Osteoblast (primary cell): Measurements from ENCODE around the gene LY6G6F. TPM values are rescaled to one million over a fixed set of nuclear protein-coding genes. Genes with fewer than 3 reads are reported as not detected.

Source experiments
- DNase-seq: peaks from one replicate; pipeline ENCODE4 v3.0.0; 2011; ENCODE audit warnings: low spot score, mixed read lengths; ENCODE audit not compliant: insufficient read length; ENCODE audit errors: missing footprints
- H2AFZ ChIP-seq: 2 replicates; pipeline ENCODE4 v1.6.0; 2011; ENCODE audit warnings: mild to moderate bottlenecking, low read length
- H3K27ac ChIP-seq: 2 replicates; pipeline ENCODE4 v1.5.1; 2011; ENCODE audit warnings: mild to moderate bottlenecking, low read depth, low read length, moderate library complexity
- H3K27me3 ChIP-seq: 2 replicates; pipeline ENCODE4 v1.6.0; 2012; ENCODE audit warnings: mild to moderate bottlenecking, control low read depth, inconsistent platforms, low read length, moderate library complexity; ENCODE audit not compliant: insufficient read depth
- H3K36me3 ChIP-seq: 2 replicates; pipeline ENCODE4 v1.5.1; 2011; ENCODE audit warnings: mild to moderate bottlenecking, low read length, control low read depth, moderate library complexity; ENCODE audit not compliant: insufficient read depth
- H3K4me1 ChIP-seq: 2 replicates; pipeline ENCODE4 v1.5.1; 2011; ENCODE audit warnings: mild to moderate bottlenecking, low read length, control low read depth, moderate library complexity; ENCODE audit not compliant: insufficient read depth
- H3K4me2 ChIP-seq: 2 replicates; pipeline ENCODE4 v1.6.0; 2011; ENCODE audit warnings: mild to moderate bottlenecking, low read length; ENCODE audit not compliant: insufficient read depth
- H3K4me3 ChIP-seq: fragments of 200-600 bp; sonication (generic); 3 replicates; pipeline ENCODE4 v1.5.1; 2012; ENCODE audit warnings: mild to moderate bottlenecking, low read length, inconsistent platforms; ENCODE audit not compliant: insufficient read depth
- H3K79me2 ChIP-seq: 2 replicates; pipeline ENCODE4 v1.6.0; 2012; ENCODE audit warnings: mild to moderate bottlenecking, low read length, control low read depth, inconsistent platforms; ENCODE audit not compliant: insufficient read depth
- H3K9me3 ChIP-seq: 2 replicates; pipeline ENCODE4 v1.5.1; 2011; ENCODE audit warnings: low read depth, low read length, control low read depth
- H4K20me1 ChIP-seq: 2 replicates; pipeline ENCODE4 v1.6.0; 2012; ENCODE audit warnings: mild to moderate bottlenecking, low read length, control low read depth; ENCODE audit not compliant: insufficient read depth
- total RNA-seq: library from RNA; depleted of rRNA; stranded (reverse); fragments of >200 nt; gene quantifications from 2 replicates; pipeline ENCODE4 v1.2.3, GENCODE V29; 2012
- TF ChIP-seq, protein P1 (sequence below): IDR thresholded peaks from 2 replicates; pipeline ENCODE4 v1.5.1; 2011; ENCODE audit warnings: mild to moderate bottlenecking, low read depth, low read length, moderate library complexity; ENCODE audit errors: extremely low read depth

Gene LY6G6F
- total RNA-seq, 1 donor, result not detected

DNA sequence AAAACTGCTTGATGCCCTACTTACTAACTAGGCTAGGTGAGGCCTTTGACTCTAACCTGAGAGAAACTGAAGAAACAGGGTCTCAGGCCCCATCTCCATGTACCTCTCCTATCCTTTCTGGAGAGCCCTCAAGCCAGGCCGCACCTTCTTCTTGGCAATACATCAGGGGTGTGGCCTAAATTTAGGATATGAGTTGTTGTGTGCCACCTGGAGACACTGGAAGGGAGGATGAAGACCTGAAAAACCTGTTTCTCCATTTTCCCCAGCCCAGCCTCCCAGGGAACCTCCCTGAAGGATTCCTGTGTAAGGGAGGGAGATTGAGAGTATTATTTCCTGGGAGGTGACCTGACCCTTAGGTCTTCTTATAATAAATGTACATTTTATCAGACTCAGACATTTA lies 11.6 kb downstream of the LY6G6F start:
- no peaks in the 10 kb centered on the region for H3K4me1 ChIP-seq
- no peaks in the 10 kb centered on the region for H4K20me1 ChIP-seq
- no peak overlapping the region for H3K4me2 ChIP-seq

DNA sequence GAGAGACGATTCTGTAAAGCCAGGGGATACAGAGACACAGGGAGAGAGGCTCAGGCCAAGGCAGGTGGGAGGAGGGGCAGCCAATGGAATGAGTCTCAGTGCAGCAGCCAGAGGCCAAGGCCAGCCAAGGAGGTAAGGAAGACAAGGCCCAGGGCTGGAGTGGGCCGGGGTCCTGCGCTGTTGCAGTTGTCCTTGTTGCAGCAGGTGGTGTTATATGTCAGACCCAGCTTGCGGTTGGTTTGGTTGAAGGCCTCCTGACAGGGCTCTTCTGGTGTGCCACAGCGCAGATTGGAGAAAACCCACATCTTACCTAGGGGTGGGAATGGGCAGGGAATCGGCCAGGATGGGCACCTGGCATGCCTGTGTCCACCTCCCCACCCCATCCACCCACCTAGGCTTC lies 12.3 kb downstream of the LY6G6F start:
- Histone ChIP-seq H3K9me3 (no peaks in the 10 kb centered on the region), H3K27me3 (peaks cover 5% of the 10 kb centered on the region), H3K79me2 (no peaks in the 10 kb centered on the region), H4K20me1 (no peaks in the 10 kb centered on the region), H3K4me2 (no peak overlapping the region), H3K4me3 (no peak overlapping the region), H3K36me3 (no peaks in the 10 kb centered on the region), H2AFZ (no peak overlapping the region), H3K27ac (no peak overlapping the region), H3K4me1 (no peaks in the 10 kb centered on the region)
- no peak for DNase-seq
- TF ChIP-seq, protein P1, sequence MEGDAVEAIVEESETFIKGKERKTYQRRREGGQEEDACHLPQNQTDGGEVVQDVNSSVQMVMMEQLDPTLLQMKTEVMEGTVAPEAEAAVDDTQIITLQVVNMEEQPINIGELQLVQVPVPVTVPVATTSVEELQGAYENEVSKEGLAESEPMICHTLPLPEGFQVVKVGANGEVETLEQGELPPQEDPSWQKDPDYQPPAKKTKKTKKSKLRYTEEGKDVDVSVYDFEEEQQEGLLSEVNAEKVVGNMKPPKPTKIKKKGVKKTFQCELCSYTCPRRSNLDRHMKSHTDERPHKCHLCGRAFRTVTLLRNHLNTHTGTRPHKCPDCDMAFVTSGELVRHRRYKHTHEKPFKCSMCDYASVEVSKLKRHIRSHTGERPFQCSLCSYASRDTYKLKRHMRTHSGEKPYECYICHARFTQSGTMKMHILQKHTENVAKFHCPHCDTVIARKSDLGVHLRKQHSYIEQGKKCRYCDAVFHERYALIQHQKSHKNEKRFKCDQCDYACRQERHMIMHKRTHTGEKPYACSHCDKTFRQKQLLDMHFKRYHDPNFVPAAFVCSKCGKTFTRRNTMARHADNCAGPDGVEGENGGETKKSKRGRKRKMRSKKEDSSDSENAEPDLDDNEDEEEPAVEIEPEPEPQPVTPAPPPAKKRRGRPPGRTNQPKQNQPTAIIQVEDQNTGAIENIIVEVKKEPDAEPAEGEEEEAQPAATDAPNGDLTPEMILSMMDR, result no peak

More for the DNA sequence above, 11.6 kb downstream of the LY6G6F start:
- Histone ChIP-seq H2AFZ (no peak overlapping the region), H3K36me3 (no peaks in the 10 kb centered on the region), H3K27me3 (peaks cover 6% of the 10 kb centered on the region), H3K27ac (no peak overlapping the region), H3K9me3 (no peaks in the 10 kb centered on the region), H3K4me3 (no peak overlapping the region), H3K79me2 (no peaks in the 10 kb centered on the region)
- DNase-seq, result no peak
- TF ChIP-seq, protein P1, result no peak

DNA sequence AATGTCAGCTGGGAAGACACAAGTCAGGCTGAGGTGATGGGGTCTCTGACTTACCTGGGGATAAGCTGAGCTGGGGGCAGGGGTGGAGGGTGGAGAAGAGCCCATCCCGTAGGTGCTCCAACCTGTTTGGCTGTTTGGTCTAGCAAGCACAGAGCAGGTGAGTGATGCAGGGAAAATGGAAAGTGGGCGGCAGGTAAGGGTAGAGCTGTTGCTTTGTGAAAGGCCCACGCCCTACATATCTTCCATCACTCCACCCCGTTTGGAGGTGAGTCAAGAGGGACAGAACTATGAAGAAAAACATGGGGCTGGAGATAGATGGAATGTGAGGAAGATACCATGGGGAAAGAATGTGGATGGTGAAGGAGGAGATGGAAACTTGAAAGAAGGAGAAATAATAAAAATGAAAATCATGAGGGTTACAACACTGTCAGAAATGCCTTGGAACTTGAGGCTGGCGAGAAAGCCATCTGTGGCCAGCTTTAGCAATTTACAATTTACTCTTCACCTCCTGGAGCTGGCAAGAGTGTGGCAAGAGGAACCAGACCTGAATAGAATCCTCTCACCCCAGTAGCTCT lies 13.6 kb downstream of the LY6G6F start:
- Histone ChIP-seq H3K36me3 (no peaks in the 10 kb centered on the region), H3K4me3 (no peak overlapping the region), H3K27ac (no peak overlapping the region), H3K4me1 (no peaks in the 10 kb centered on the region), H3K27me3 (no peaks in the 10 kb centered on the region), H4K20me1 (no peaks in the 10 kb centered on the region), H3K9me3 (no peaks in the 10 kb centered on the region), H3K79me2 (no peaks in the 10 kb centered on the region), H2AFZ (no peak overlapping the region), H3K4me2 (no peak overlapping the region)
- TF ChIP-seq, protein P1, result no peak
- DNase-seq, result no peak

DNA sequence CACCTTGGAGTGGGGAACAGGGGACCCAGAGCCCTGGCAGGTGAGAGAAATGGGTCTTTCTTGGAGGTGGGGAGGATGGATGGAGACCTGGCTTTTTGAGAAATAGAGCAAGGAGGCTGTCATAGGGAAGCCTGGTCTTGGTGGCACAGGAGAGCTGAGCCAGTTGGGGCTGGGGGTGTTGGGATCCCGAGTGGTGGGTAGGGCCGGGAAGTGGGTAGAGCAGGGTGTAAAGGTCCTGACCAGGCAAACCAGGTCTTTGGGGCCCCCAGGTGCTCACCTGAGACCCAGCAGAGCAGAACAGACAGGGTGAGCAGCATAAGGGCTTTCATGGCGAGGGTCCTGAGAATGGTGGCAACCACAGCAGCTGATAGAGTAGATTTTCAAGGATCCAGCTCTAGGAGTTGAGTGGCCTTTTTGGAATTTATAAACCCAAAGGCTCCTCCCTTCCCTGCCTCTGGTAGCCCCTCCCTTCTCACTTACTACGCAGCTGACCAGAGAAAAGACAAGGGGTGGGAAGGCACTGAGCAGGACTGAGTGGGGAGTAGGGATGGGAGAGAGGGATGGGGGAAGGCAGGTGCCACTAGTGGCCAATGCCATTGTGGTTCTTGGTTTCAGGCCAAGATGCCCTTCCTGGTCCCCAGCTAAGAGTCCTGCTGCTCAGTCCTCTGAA lies 14.8 kb downstream of the LY6G6F start, which contains the start of gene LY6G6C:
Gene LY6G6C (minus strand): TSS at position 396 of the 670 bp plus-strand sequence. CDS start 67 bp downstream, at position 329.
- no peaks in the 10 kb centered on the region for H3K79me2 ChIP-seq
- no peaks in the 10 kb centered on the region for H3K9me3 ChIP-seq
- no peak within 1 kb of the TSS for H2AFZ ChIP-seq
- no peak within 1 kb of the TSS for H3K27ac ChIP-seq
- no peaks in the 10 kb centered on the region for H3K4me1 ChIP-seq
- DNase-seq, result peak; percentile 59
- no peaks in the 10 kb centered on the region for H4K20me1 ChIP-seq
- H3K36me3 ChIP-seq, result peaks cover 7% of the 10 kb centered on the region
- TF ChIP-seq, protein P1, result no peak
- no peaks in the 10 kb centered on the region for H3K27me3 ChIP-seq
- no peak within 1 kb of the TSS for H3K4me3 ChIP-seq
- H3K4me2 ChIP-seq, result no peak within 1 kb of the TSS
